Activated T-cell treated with anti-CD3 and anti-CD28 coated beads, Interleukin-2, amount 50 U/mL, for 4 hours (primary cell): ENCODE measurements around the gene HYLS1. TPM values are rescaled to one million over a fixed set of nuclear protein-coding genes. Genes with fewer than 3 reads are reported as not detected.

Experiments used
- ATAC-seq, 2 donors: fragments of 200-7000 bp; cut with Tn5 transposase; one replicate each; pipeline ENCODE4 v1.10.0; 2021
- DNase-seq: peaks from one replicate; pipeline ENCODE4 v3.0.0-alpha.2; 2020
- H3K27me3 Mint-ChIP-seq: one replicate; pipeline ENCODE4 v1.8.0; 2021; ENCODE audit warnings: low read depth, mixed read lengths
- H3K36me3 Mint-ChIP-seq: one replicate; pipeline ENCODE4 v1.8.0; 2022; ENCODE audit warnings: mixed read lengths; ENCODE audit not compliant: insufficient read depth
- H3K4me1 Mint-ChIP-seq: one replicate; pipeline ENCODE4 v1.8.0; 2021; ENCODE audit warnings: low read depth, mixed read lengths
- H3K4me3 Mint-ChIP-seq: one replicate; pipeline ENCODE4 v1.8.0; 2021; ENCODE audit warnings: mild to moderate bottlenecking, moderate library complexity, mixed read lengths
- H3K9me3 Mint-ChIP-seq: one replicate; pipeline ENCODE4 v1.8.0; 2021; ENCODE audit warnings: mixed read lengths
- total RNA-seq, 3 donors: library from RNA; stranded (reverse); gene quantifications; one replicate each; pipeline ENCODE4 v1.2.1, GENCODE V29; 2021

HYLS1 gene
- total RNA-seq, 3 donors from 2014 or later: 1.6 to 1.8 (median 1.7) TPM

GRCh38 chr11:125933030-125933813 is 45.8 kb downstream of the HYLS1 start:
- DNase-seq: no peak
- Mint-ChIP-seq H3K4me1 (no peaks in the 10 kb centered on the region), H3K27me3 (peaks cover 6% of the 10 kb centered on the region), H3K4me3 (no peak overlapping the region), H3K36me3 (no peaks in the 10 kb centered on the region), H3K9me3 (no peaks in the 10 kb centered on the region)
- ATAC-seq: peak; percentile 62 to 70

GRCh38 chr11:125934473-125934872 is 47.0 kb downstream of the HYLS1 start:
- H3K9me3 Mint-ChIP-seq: no peaks in the 10 kb centered on the region
- H3K27me3 Mint-ChIP-seq: peaks cover 6% of the 10 kb centered on the region
- no peak for DNase-seq
- H3K4me1 Mint-ChIP-seq: no peaks in the 10 kb centered on the region
- no peak for ATAC-seq
- no peak overlapping the region for H3K4me3 Mint-ChIP-seq
- no peaks in the 10 kb centered on the region for H3K36me3 Mint-ChIP-seq

GRCh38 chr11:125935056-125935455 is 47.6 kb downstream of the HYLS1 start:
- DNase-seq (no peak), ATAC-seq (no peak)
- H3K27me3 Mint-ChIP-seq: peaks cover 6% of the 10 kb centered on the region
- H3K36me3 Mint-ChIP-seq: no peaks in the 10 kb centered on the region
- no peaks in the 10 kb centered on the region for H3K4me1 Mint-ChIP-seq
- no peaks in the 10 kb centered on the region for H3K9me3 Mint-ChIP-seq
- H3K4me3 Mint-ChIP-seq: no peak overlapping the region

GRCh38 chr11:125935618-125936199 is 48.2 kb downstream of the HYLS1 start:
- H3K36me3 Mint-ChIP-seq: no peaks in the 10 kb centered on the region

GRCh38 chr11:125938418-125938817 is 51.0 kb downstream of the HYLS1 start:
- H3K36me3 Mint-ChIP-seq: no peaks in the 10 kb centered on the region
- peaks cover 4% of the 10 kb centered on the region for H3K4me1 Mint-ChIP-seq
- H3K4me3 Mint-ChIP-seq: no peak overlapping the region
- DNase-seq: no peak
- peak in 1 of 2 donors; percentile 28 for ATAC-seq
- H3K27me3 Mint-ChIP-seq: no peaks in the 10 kb centered on the region
- no peaks in the 10 kb centered on the region for H3K9me3 Mint-ChIP-seq

More at GRCh38 chr11:125935618-125936199, 48.2 kb downstream of the HYLS1 start:
- Mint-ChIP-seq H3K27me3 (peaks cover 6% of the 10 kb centered on the region), H3K4me1 (no peaks in the 10 kb centered on the region), H3K9me3 (no peaks in the 10 kb centered on the region), H3K4me3 (no peak overlapping the region)
- ATAC-seq (no peak), DNase-seq (no peak)

- H3K36me3 Mint-ChIP-seq: no peaks in the 10 kb centered on the region
- H3K9me3 Mint-ChIP-seq: no peaks in the 10 kb centered on the region
- DNase-seq (no peak), ATAC-seq (no peak)
- H3K27me3 Mint-ChIP-seq: no peaks in the 10 kb centered on the region
- peaks cover 4% of the 10 kb centered on the region for H3K4me1 Mint-ChIP-seq
- H3K4me3 Mint-ChIP-seq: no peak overlapping the region
Measured at GRCh38 chr11:125939081-125939521, 51.6 kb downstream of the HYLS1 start.

GRCh38 chr11:125940145-125940544 is 52.7 kb downstream of the HYLS1 start:
- Mint-ChIP-seq H3K9me3 (no peaks in the 10 kb centered on the region), H3K36me3 (no peaks in the 10 kb centered on the region), H3K27me3 (no peaks in the 10 kb centered on the region), H3K4me3 (no peak overlapping the region), H3K4me1 (peaks cover 4% of the 10 kb centered on the region)
- DNase-seq (no peak), ATAC-seq (no peak)

GRCh38 chr11:125941267-125941618 is 53.8 kb downstream of the HYLS1 start:
- Mint-ChIP-seq H3K4me3 (no peak overlapping the region), H3K27me3 (no peaks in the 10 kb centered on the region), H3K36me3 (no peaks in the 10 kb centered on the region), H3K9me3 (no peaks in the 10 kb centered on the region), H3K4me1 (peaks cover 4% of the 10 kb centered on the region)
- ATAC-seq (no peak), DNase-seq (no peak)

- peak; percentile 69 to 70 for ATAC-seq
- H3K9me3 Mint-ChIP-seq: no peaks in the 10 kb centered on the region
Measured at GRCh38 chr11:125941619-125942611, 54.4 kb downstream of the HYLS1 start.

GRCh38 chr11:125942771-125943428 is 55.4 kb downstream of the HYLS1 start:
- ATAC-seq: no peak
- Mint-ChIP-seq H3K9me3 (no peaks in the 10 kb centered on the region), H3K27me3 (no peaks in the 10 kb centered on the region), H3K36me3 (no peaks in the 10 kb centered on the region), H3K4me3 (no peak overlapping the region), H3K4me1 (peaks cover 4% of the 10 kb centered on the region)
- no peak for DNase-seq

More at GRCh38 chr11:125941619-125942611, 54.4 kb downstream of the HYLS1 start:
- Mint-ChIP-seq H3K4me1 (peaks cover 4% of the 10 kb centered on the region), H3K27me3 (no peaks in the 10 kb centered on the region), H3K36me3 (no peaks in the 10 kb centered on the region), H3K4me3 (no peak overlapping the region)
- peak; percentile 27 for DNase-seq

- H3K9me3 Mint-ChIP-seq: no peaks in the 10 kb centered on the region
- DNase-seq (no peak), ATAC-seq (no peak)
- no peak overlapping the region for H3K4me3 Mint-ChIP-seq
- peaks cover 4% of the 10 kb centered on the region for H3K4me1 Mint-ChIP-seq
- H3K27me3 Mint-ChIP-seq: no peaks in the 10 kb centered on the region
- H3K36me3 Mint-ChIP-seq: no peaks in the 10 kb centered on the region
Measured at GRCh38 chr11:125943661-125944349, 56.3 kb downstream of the HYLS1 start.

GRCh38 chr11:125944350-125945010 is 57.0 kb downstream of the HYLS1 start:
- H3K9me3 Mint-ChIP-seq: no peaks in the 10 kb centered on the region
- H3K27me3 Mint-ChIP-seq: peaks cover 3% of the 10 kb centered on the region
- no peaks in the 10 kb centered on the region for H3K36me3 Mint-ChIP-seq
- DNase-seq (no peak), ATAC-seq (no peak)
- no peak overlapping the region for H3K4me3 Mint-ChIP-seq
- H3K4me1 Mint-ChIP-seq: peaks cover 4% of the 10 kb centered on the region
